HEK293 (cell line): ENCODE data around the gene SAMD3.

Source experiments
- CTCF ChIA-PET: fragments of 350-600 bp; formaldehyde crosslinking; extraction: SDS; loops from one replicate; lab custom pipeline; 2021; ENCODE audit warnings: antibody characterized with exemption; lab: Yijun Ruan, JAX
- POLR2A ChIA-PET: fragments of 300-600 bp; formaldehyde crosslinking; extraction: SDS; loops from one replicate; lab custom pipeline; 2020; ENCODE audit warnings: antibody characterized with exemption, inconsistent platforms; lab: Yijun Ruan, JAX
- H3K27ac ChIP-seq: fragments of 200-500 bp; sonication (Bioruptor generic); 2 replicates; pipeline ENCODE4 v1.5.1; 2014; ENCODE audit warnings: low read depth, low read length, control low read depth, inconsistent platforms; ENCODE audit errors: extremely low read depth
- H3K36me3 ChIP-seq, 2 experiments: fragments of 200-500 bp in 1 of 2; sonication (Bioruptor generic) in 1 of 2; 1 replicate in 1 of 2; 2 replicates in 1 of 2; pipeline ENCODE4 v1.5.1; 2014 to 2017; ENCODE audit warnings: inconsistent platforms in 2 of 2, low read length in 2 of 2; ENCODE audit not compliant: control insufficient read depth in 2 of 2, insufficient read depth in 1 of 2
- H3K4me1 ChIP-seq: fragments of 200-500 bp; sonication (Bioruptor generic); 2 replicates; pipeline ENCODE4 v1.5.1; 2014; ENCODE audit warnings: mild to moderate bottlenecking, low read length, inconsistent platforms; ENCODE audit not compliant: control insufficient read depth, insufficient read depth
- H3K4me3 ChIP-seq: 2 replicates; pipeline ENCODE4 v1.5.1; 2011; ENCODE audit warnings: low read depth, mild to moderate bottlenecking, control low read depth, low read length, moderate library complexity
- H3K9me3 ChIP-seq: fragments of 200-500 bp; sonication (Bioruptor generic); 2 replicates; pipeline ENCODE4 v1.5.1; 2014; ENCODE audit warnings: low read depth, low read length, inconsistent platforms; ENCODE audit not compliant: control insufficient read depth, insufficient read depth
- BCL11A ChIP-seq: fragments of 450-650 bp; formaldehyde crosslinking; IDR thresholded peaks from 2 replicates; pipeline ENCODE4 v1.5.1; 2016; ENCODE audit warnings: low read depth, missing biosample characterization, missing genetic modification characterization
- GLIS2 ChIP-seq: fragments of 450-650 bp; formaldehyde crosslinking; IDR thresholded peaks from 2 replicates; pipeline ENCODE4 v1.5.1; 2016; ENCODE audit warnings: missing biosample characterization, missing genetic modification characterization
- IKZF3 ChIP-seq: fragments of 450-650 bp; IDR thresholded peaks from 2 replicates; pipeline ENCODE4 v1.5.0; 2018; ENCODE audit warnings: missing biosample characterization, mild to moderate bottlenecking, missing genetic modification characterization, moderate library complexity
- INSM2 ChIP-seq: fragments of 450-650 bp; formaldehyde crosslinking; IDR thresholded peaks from 2 replicates; pipeline ENCODE4 v1.5.1; 2016; ENCODE audit warnings: missing biosample characterization, missing genetic modification characterization
- KLF17 ChIP-seq: fragments of 450-650 bp; formaldehyde crosslinking; IDR thresholded peaks from 2 replicates; pipeline ENCODE4 v1.5.1; 2016; ENCODE audit warnings: missing biosample characterization, missing genetic modification characterization
- WT1 ChIP-seq: fragments of 450-650 bp; formaldehyde crosslinking; IDR thresholded peaks from 2 replicates; pipeline ENCODE4 v1.5.1; 2016; ENCODE audit warnings: missing biosample characterization, missing genetic modification characterization
- ZBTB11 ChIP-seq: fragments of 450-650 bp; formaldehyde crosslinking; conservative IDR thresholded peaks from 2 replicates; pipeline ENCODE4 v1.5.1; 2016; ENCODE audit warnings: low read depth, missing biosample characterization, missing genetic modification characterization
- ZBTB8A ChIP-seq: fragments of 450-650 bp; formaldehyde crosslinking; IDR thresholded peaks from 2 replicates; pipeline ENCODE4 v1.5.1; 2016; ENCODE audit warnings: missing biosample characterization, missing genetic modification characterization
- ZFHX2 ChIP-seq: fragments of 450-650 bp; formaldehyde crosslinking; conservative IDR thresholded peaks from 2 replicates; pipeline ENCODE4 v1.5.1; 2016; ENCODE audit warnings: missing biosample characterization, missing genetic modification characterization
- ZFP37 ChIP-seq: fragments of 450-650 bp; formaldehyde crosslinking; IDR thresholded peaks from 2 replicates; pipeline ENCODE4 v1.5.1; 2016; ENCODE audit warnings: missing biosample characterization, missing genetic modification characterization
- ZFP41 ChIP-seq: fragments of 450-650 bp; formaldehyde crosslinking; IDR thresholded peaks from 2 replicates; pipeline ENCODE4 v1.5.1; 2016; ENCODE audit warnings: missing biosample characterization, missing genetic modification characterization, borderline replicate concordance
- ZIC2 ChIP-seq: fragments of 450-650 bp; formaldehyde crosslinking; IDR thresholded peaks from 2 replicates; pipeline ENCODE4 v1.5.1; 2016; ENCODE audit warnings: missing biosample characterization, missing genetic modification characterization
- ZNF132 ChIP-seq: fragments of 450-650 bp; formaldehyde crosslinking; IDR thresholded peaks from 2 replicates; pipeline ENCODE4 v1.5.1; 2017; ENCODE audit warnings: missing biosample characterization, missing genetic modification characterization, borderline replicate concordance
- ZNF350 ChIP-seq: fragments of 450-650 bp; formaldehyde crosslinking; IDR thresholded peaks from 2 replicates; pipeline ENCODE4 v1.5.0; 2017; ENCODE audit warnings: missing biosample characterization, mild to moderate bottlenecking, missing genetic modification characterization
- ZNF555 ChIP-seq: fragments of 450-650 bp; formaldehyde crosslinking; conservative IDR thresholded peaks from 2 replicates; pipeline ENCODE4 v1.5.1; 2017; ENCODE audit warnings: missing biosample characterization, mild to moderate bottlenecking, missing genetic modification characterization, inconsistent platforms
- ZNF596 ChIP-seq: fragments of 450-650 bp; IDR thresholded peaks from 2 replicates; pipeline ENCODE4 v1.5.0; 2018; ENCODE audit warnings: missing biosample characterization, mild to moderate bottlenecking, missing genetic modification characterization, moderate library complexity
- ZNF600 ChIP-seq: fragments of 450-650 bp; formaldehyde crosslinking; IDR thresholded peaks from 2 replicates; pipeline ENCODE4 v1.5.1; 2016; ENCODE audit warnings: missing biosample characterization, missing genetic modification characterization
- ZNF664 ChIP-seq: fragments of 450-650 bp; formaldehyde crosslinking; IDR thresholded peaks from 2 replicates; pipeline ENCODE4 v1.5.1; 2016; ENCODE audit warnings: missing biosample characterization, missing genetic modification characterization
- ZNF76 ChIP-seq: fragments of 450-650 bp; formaldehyde crosslinking; IDR thresholded peaks from 2 replicates; pipeline ENCODE4; 2016; ENCODE audit warnings: low read depth, missing biosample characterization, missing genetic modification characterization, borderline replicate concordance
- ZNF768 ChIP-seq: fragments of 450-650 bp; formaldehyde crosslinking; IDR thresholded peaks from 2 replicates; pipeline ENCODE4 v1.5.1; 2018; ENCODE audit warnings: missing biosample characterization, mild to moderate bottlenecking, missing genetic modification characterization
- ZNF791 ChIP-seq: fragments of 450-650 bp; formaldehyde crosslinking; IDR thresholded peaks from 2 replicates; pipeline ENCODE4 v1.5.1; 2016; ENCODE audit warnings: missing biosample characterization, missing genetic modification characterization
- ZNF792 ChIP-seq: fragments of 450-650 bp; formaldehyde crosslinking; IDR thresholded peaks from 2 replicates; pipeline ENCODE4 v1.5.1; 2016; ENCODE audit warnings: missing biosample characterization, missing genetic modification characterization

SAMD3 gene

GRCh38 chr6:130185658-130186057 lies 37.1 kb downstream of the SAMD3 start:
- CTCF ChIA-PET, result no interaction called here
- no peaks in the 10 kb centered on the region for H3K9me3 ChIP-seq
- no peaks in the 10 kb centered on the region for H3K36me3 ChIP-seq
- no peaks in the 10 kb centered on the region for H3K4me1 ChIP-seq
- no peak for TF ChIP-seq ZFP41 (tag by site-specific recombination)
- TF ChIP-seq ZNF555 (tag by site-specific recombination), result no peak
- TF ChIP-seq INSM2, result no peak
- TF ChIP-seq ZNF132 (tag by site-specific recombination), result no peak
- no peak for TF ChIP-seq ZFP37 (tag by site-specific recombination)
- no peak for TF ChIP-seq ZNF600 (tag by site-specific recombination)
- no peak for TF ChIP-seq ZNF768 (tag by site-specific recombination)
- TF ChIP-seq ZNF664 (tag by site-specific recombination), result no peak
- TF ChIP-seq IKZF3 (tag by site-specific recombination), result no peak
- no peak for TF ChIP-seq ZNF792 (tag by site-specific recombination)
- no peak for TF ChIP-seq GLIS2
- TF ChIP-seq ZNF791 (tag by site-specific recombination), result no peak
- no peak for TF ChIP-seq ZBTB11 (tag by site-specific recombination)
- no peak for TF ChIP-seq KLF17 (tag by site-specific recombination)
- no peak for TF ChIP-seq ZIC2
- no peak for TF ChIP-seq ZBTB8A
- no peak for TF ChIP-seq WT1 (tag by site-specific recombination)
- TF ChIP-seq ZFHX2, result no peak
- no peak for TF ChIP-seq BCL11A (tag by site-specific recombination)
- no peak for TF ChIP-seq ZNF350 (tag by site-specific recombination)
- TF ChIP-seq, all 188 proteins: peak for 0
- Histone ChIP-seq H3K4me3 (no peak overlapping the region), H3K27ac (no peak overlapping the region)
- POLR2A ChIA-PET, result no interaction called here

GRCh38 chr6:130183271-130184222 lies 39.2 kb downstream of the SAMD3 start:
- Histone ChIP-seq H3K4me3 (no peak overlapping the region), H3K4me1 (no peaks in the 10 kb centered on the region), H3K36me3 (no peaks in the 10 kb centered on the region), H3K27ac (no peak overlapping the region), H3K9me3 (no peaks in the 10 kb centered on the region)
- POLR2A ChIA-PET, result no interaction called here
- CTCF ChIA-PET, result no interaction called here
- TF ChIP-seq ZNF596 (tag by site-specific recombination), result peak; percentile 61; the same call in 1 of the 2 replicates
- no peak for TF ChIP-seq ZNF76 (tag by site-specific recombination)
